Brain microvascular endothelial cell (primary cell): ENCODE data around the gene NUCB1.

ENCODE experiments used
- DNase-seq: peaks from one replicate; pipeline ENCODE4 v3.0.0-alpha.2; 2020
- H3K27ac ChIP-seq: fragments of 250-450 bp; sonication (Bioruptor Pico); 2 replicates; pipeline ENCODE4 v1.5.1; 2020; ENCODE audit warnings: mild to moderate bottlenecking, moderate library complexity
- H3K27me3 ChIP-seq: fragments of 250-450 bp; sonication (Bioruptor Pico); replicated peaks from 2 replicates; pipeline ENCODE4 v1.5.1; 2020; ENCODE audit warnings: mild to moderate bottlenecking
- H3K36me3 ChIP-seq: fragments of 250-450 bp; sonication (Bioruptor Pico); replicated peaks from 2 replicates; pipeline ENCODE4 v1.5.1; 2020; ENCODE audit warnings: mild to moderate bottlenecking
- H3K4me3 ChIP-seq: 2 replicates; pipeline ENCODE4 v1.5.1; 2011; ENCODE audit warnings: low read depth, mild to moderate bottlenecking, control low read depth, low read length, moderate library complexity
- in situ Hi-C: cut with HindIII; loops from 2 replicates; pipeline ENCODE4 v1.10.0; 2017; ENCODE audit warnings: low sequenced_read_pairs, low pct_ligation_motif_present
- TF ChIP-seq, protein P1 (sequence below): IDR thresholded peaks from 2 replicates; pipeline ENCODE4 v1.5.1; 2011; ENCODE audit warnings: low read depth, mild to moderate bottlenecking, moderate library complexity, low read length, control low read depth, inconsistent platforms; ENCODE audit errors: missing control alignments

Gene NUCB1

DNA sequence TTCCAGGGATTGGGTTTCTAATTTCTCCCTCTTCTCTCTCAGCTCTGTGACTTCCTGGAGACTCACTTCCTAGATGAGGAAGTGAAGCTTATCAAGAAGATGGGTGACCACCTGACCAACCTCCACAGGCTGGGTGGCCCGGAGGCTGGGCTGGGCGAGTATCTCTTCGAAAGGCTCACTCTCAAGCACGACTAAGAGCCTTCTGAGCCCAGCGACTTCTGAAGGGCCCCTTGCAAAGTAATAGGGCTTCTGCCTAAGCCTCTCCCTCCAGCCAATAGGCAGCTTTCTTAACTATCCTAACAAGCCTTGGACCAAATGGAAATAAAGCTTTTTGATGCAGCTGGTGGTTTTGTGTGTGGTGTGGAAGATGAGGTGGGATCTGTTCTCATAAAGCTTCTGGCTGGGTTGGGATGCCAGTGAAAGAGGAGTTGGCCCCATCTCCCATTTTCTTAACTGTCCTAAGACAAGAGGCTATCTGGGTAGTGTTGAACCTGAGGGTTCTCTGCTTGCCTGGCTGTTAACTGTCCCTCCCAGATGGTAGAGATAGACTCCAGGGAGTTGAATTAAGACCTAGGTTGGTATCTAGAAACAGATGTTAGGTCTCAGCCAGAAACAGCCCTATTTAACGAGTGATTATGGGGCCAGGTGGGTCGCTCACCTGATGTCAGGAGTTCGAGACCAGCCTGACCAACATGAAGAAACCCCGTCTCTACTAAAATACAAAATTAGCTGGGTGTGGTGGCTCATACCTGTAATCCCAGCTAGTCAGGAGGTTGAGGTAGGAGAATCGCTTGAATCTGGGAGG, 66.6 kb downstream of the NUCB1 start:
- in situ Hi-C loops = no loop called here
- TF ChIP-seq, protein P1, sequence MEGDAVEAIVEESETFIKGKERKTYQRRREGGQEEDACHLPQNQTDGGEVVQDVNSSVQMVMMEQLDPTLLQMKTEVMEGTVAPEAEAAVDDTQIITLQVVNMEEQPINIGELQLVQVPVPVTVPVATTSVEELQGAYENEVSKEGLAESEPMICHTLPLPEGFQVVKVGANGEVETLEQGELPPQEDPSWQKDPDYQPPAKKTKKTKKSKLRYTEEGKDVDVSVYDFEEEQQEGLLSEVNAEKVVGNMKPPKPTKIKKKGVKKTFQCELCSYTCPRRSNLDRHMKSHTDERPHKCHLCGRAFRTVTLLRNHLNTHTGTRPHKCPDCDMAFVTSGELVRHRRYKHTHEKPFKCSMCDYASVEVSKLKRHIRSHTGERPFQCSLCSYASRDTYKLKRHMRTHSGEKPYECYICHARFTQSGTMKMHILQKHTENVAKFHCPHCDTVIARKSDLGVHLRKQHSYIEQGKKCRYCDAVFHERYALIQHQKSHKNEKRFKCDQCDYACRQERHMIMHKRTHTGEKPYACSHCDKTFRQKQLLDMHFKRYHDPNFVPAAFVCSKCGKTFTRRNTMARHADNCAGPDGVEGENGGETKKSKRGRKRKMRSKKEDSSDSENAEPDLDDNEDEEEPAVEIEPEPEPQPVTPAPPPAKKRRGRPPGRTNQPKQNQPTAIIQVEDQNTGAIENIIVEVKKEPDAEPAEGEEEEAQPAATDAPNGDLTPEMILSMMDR = no peak
- no peak for DNase-seq
- Histone ChIP-seq H3K27me3 (no peaks in the 10 kb centered on the region), H3K4me3 (peak overlapping the region; percentile 79), H3K36me3 (peaks cover 53% of the 10 kb centered on the region), H3K27ac (no peak overlapping the region)

- TF ChIP-seq, protein P1 = no peak
- no peak overlapping the region for H3K27ac ChIP-seq
- H3K27me3 ChIP-seq = no peaks in the 10 kb centered on the region
- H3K4me3 ChIP-seq = no peak overlapping the region
- no peak for DNase-seq
- peaks cover 53% of the 10 kb centered on the region for H3K36me3 ChIP-seq
- in situ Hi-C loops = no loop called here
Measured at GRCh38 chr19:48967346-48968178, 67.5 kb downstream of the NUCB1 start.

DNA sequence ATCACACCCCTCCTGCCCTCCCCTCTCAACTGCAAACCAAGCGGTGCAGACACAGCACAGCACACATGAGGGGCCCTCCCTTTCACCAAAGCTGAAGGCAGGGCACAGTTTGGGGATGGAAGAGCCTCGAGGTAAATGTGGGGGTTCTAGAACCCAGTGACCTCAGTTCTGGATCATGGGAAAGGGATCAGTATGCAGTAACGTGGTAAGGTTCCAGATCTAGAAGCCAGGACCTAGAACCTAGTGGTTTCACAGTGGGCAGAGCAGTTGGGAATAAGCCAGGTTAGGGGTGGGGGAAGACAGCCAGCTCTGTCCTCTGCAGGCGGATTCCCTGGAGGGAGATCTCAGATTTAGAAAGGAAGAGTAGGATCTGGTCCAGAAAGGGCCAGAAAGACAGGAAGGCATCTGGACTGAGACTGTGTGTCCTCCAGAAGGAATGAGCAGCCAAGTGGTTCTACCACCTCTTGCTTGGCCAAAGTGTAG, 68.1 kb downstream of the NUCB1 start:
- no peak overlapping the region for H3K27ac ChIP-seq
- TF ChIP-seq, protein P1 = no peak
- peaks cover 56% of the 10 kb centered on the region for H3K36me3 ChIP-seq
- no peaks in the 10 kb centered on the region for H3K27me3 ChIP-seq
- DNase-seq = no peak
- in situ Hi-C loops = no loop called here
- H3K4me3 ChIP-seq = no peak overlapping the region

- in situ Hi-C loops = no loop called here
- Histone ChIP-seq H3K27me3 (no peaks in the 10 kb centered on the region), H3K4me3 (no peak overlapping the region), H3K27ac (no peak overlapping the region), H3K36me3 (peaks cover 60% of the 10 kb centered on the region)
- no peak for DNase-seq
- TF ChIP-seq, protein P1 = no peak
Measured at GRCh38 chr19:48968813-48969218, 68.7 kb downstream of the NUCB1 start.

GRCh38 chr19:48969276-48970138, 69.4 kb downstream of the NUCB1 start:
- TF ChIP-seq, protein P1 = no peak
- Histone ChIP-seq H3K27me3 (no peaks in the 10 kb centered on the region), H3K36me3 (peaks cover 66% of the 10 kb centered on the region), H3K27ac (no peak overlapping the region), H3K4me3 (no peak overlapping the region)
- no peak for DNase-seq
- in situ Hi-C loops = no loop called here
